ENCODE measurements around the gene ZNF462. TPM values are rescaled to one million over a fixed set of nuclear protein-coding genes. Genes with fewer than 3 reads are reported as not detected.

Gene ZNF462
- total and polyA plus RNA-seq, 11 donors = 5.3 to 51.3 (median 30.9) TPM

GRCh38 chr9:107042606-107043005 lies 179.6 kb downstream of the ZNF462 start:
- Histone ChIP-seq H3K36me3 (no peaks in the 10 kb centered on the region), H3K27me3 (no peaks in the 10 kb centered on the region), H3K4me3 (no peak overlapping the region), H3K27ac (no peak overlapping the region), H3K9me3 (no peaks in the 10 kb centered on the region), H3K4me1 (peaks cover 0 to 8% (median 0%) of the 10 kb centered on the region in 12 donors)
- ATAC-seq = no peak
- no peak for TF ChIP-seq CTCF (IDR thresholded peaks at IDR 0.05)
- no peak for TF ChIP-seq POLR2A (IDR thresholded peaks at IDR 0.05)
- DNase-seq = no peak
- intact Hi-C loops (cut with DNase I) = loop anchor here in 1 of 10 donors (5.0 kb wide), 1 partner anchor 180 kb away; the partner anchor contains the start of gene ZNF462

GRCh38 chr9:107043886-107044285 lies 180.9 kb downstream of the ZNF462 start:
- Histone ChIP-seq H3K4me1 (peaks cover 0 to 8% (median 0%) of the 10 kb centered on the region in 12 donors), H3K9me3 (no peaks in the 10 kb centered on the region), H3K27me3 (no peaks in the 10 kb centered on the region), H3K36me3 (no peaks in the 10 kb centered on the region), H3K27ac (no peak overlapping the region), H3K4me3 (no peak overlapping the region)
- peak in 1 of 5 donors; percentile 32 for DNase-seq
- peak in 2 of 4 donors; percentile 29 to 50 for ATAC-seq
- intact Hi-C loops (cut with DNase I) = loop anchor here in 1 of 10 donors (5.0 kb wide), 1 partner anchor 182 kb away; the partner anchor contains the start of gene ZNF462
- 25 to 38% (median 25%) methylated on average over 5 of the region's 5 CpGs for WGBS, 4 donors
- TF ChIP-seq POLR2A (IDR thresholded peaks at IDR 0.05) = no peak
- TF ChIP-seq CTCF (IDR thresholded peaks at IDR 0.05) = peak in 7 of 12 donors; percentile 14 to 34 (median 19)

- no peaks in the 10 kb centered on the region for H3K36me3 ChIP-seq
- H3K9me3 ChIP-seq = no peaks in the 10 kb centered on the region
- DNase-seq = no peak
- 86 to 94% (median 88%) methylated on average over 3 to 4 of the region's 4 CpGs for WGBS, 4 donors
- no peak for TF ChIP-seq POLR2A (IDR thresholded peaks at IDR 0.05)
- peak in 2 of 12 donors; percentile 7 to 15 for TF ChIP-seq CTCF (IDR thresholded peaks at IDR 0.05)
- H3K4me3 ChIP-seq = no peak overlapping the region
- no peak overlapping the region for H3K27ac ChIP-seq
- peaks cover 0 to 8% (median 0%) of the 10 kb centered on the region in 12 donors for H3K4me1 ChIP-seq
- ATAC-seq = no peak
- intact Hi-C loops (cut with DNase I) = loop anchor here in 1 of 10 donors (5.0 kb wide), 1 partner anchor 183 kb away; the partner anchor contains the start of gene ZNF462
- H3K27me3 ChIP-seq = no peaks in the 10 kb centered on the region
Measured at GRCh38 chr9:107044872-107045271, 181.9 kb downstream of the ZNF462 start.

- DNase-seq (no peak), ATAC-seq (no peak)
- no peaks in the 10 kb centered on the region for H3K36me3 ChIP-seq
- intact Hi-C loops (cut with DNase I) = no loop called here
- H3K27me3 ChIP-seq = no peaks in the 10 kb centered on the region
- H3K9me3 ChIP-seq = no peaks in the 10 kb centered on the region
- WGBS, 4 donors = 85 to 98% (median 95%) methylated on average over 1 of the region's 1 CpG
- H3K4me3 ChIP-seq = no peak overlapping the region
- H3K27ac ChIP-seq = no peak overlapping the region
- TF ChIP-seq CTCF (IDR thresholded peaks at IDR 0.05) (no peak), POLR2A (IDR thresholded peaks at IDR 0.05) (no peak)
- peaks cover 0 to 8% (median 0%) of the 10 kb centered on the region in 12 donors for H3K4me1 ChIP-seq
Measured at GRCh38 chr9:107046692-107047091, 183.7 kb downstream of the ZNF462 start.
